ENCODE results near the gene GIMAP5. TPM values are rescaled to one million over a fixed set of nuclear protein-coding genes. Genes with fewer than 3 reads are reported as not detected.
"Not testable (repeated sequence)": the region's sequence is repeated elsewhere in the genome, so short reads cannot be mapped to it uniquely, and the experiment has no call there.

The GIMAP5 gene
- polyA plus RNA-seq, 1 of the 3 experiments (the other 2 are of a cell fraction), result not detected

GRCh38 chr7:150766334-150766709 is 29.1 kb downstream of the GIMAP5 start (continued):
- TF ChIP-seq ELF1 (IDR thresholded peaks at IDR 0.05), result no peak

DNA sequence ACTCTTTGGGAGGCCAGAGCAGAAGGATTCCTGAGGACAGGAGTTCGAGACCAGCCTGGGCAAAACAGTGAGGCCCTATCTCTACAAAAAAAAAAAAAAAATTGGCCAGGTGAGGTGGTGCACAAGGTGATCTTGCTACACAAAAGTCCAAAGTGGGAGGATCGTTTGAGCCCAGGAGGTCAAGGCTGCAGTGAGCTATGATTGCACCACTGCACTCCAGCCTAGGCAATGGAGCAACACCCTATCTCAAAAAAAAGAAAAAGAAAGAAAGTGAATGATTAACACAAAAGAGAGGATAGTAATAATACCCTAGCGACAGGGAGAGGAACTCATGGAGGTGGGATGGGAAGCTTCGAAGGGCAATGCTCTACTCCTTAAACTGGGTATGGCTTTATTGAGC is 32.5 kb downstream of the GIMAP5 start:
- no peak overlapping the region for H3K9ac ChIP-seq
- no peak for DNase-seq
- no peaks in the 10 kb centered on the region for H3F3A ChIP-seq (replicated peaks; ENCODE audit: insufficient read depth)
- WGBS (ENCODE audit: low lambda C conversion rate), result 43% methylated on average over 4 of the region's 4 CpGs
- H3K9me3 ChIP-seq, result no peaks in the 10 kb centered on the region
- no peaks in the 10 kb centered on the region for H3K4me1 ChIP-seq (ENCODE audit: control insufficient read depth in 1 of 2, insufficient read depth in 2 of 2, low read depth in 1 of 2, low read length in 1 of 2)
- H3K4me2 ChIP-seq, result no peak overlapping the region
- H2AFZ ChIP-seq (ENCODE audit: low read depth), result no peak overlapping the region
- no peaks in the 10 kb centered on the region for H3K36me3 ChIP-seq (replicated peaks in 1 of 2; ENCODE audit: control insufficient read depth in 1 of 2, insufficient read depth in 2 of 2, low read length in 1 of 2)
- ChIA-PET CTCF (interaction anchor here (1.1 to 4.8 kb wide), 4 partner anchors 9 to 249 kb away, joined by 4 to 25 read pairs (median 6); no protein-coding TSS in a partner anchor), POLR2A (no interaction called here)
- no peaks in the 10 kb centered on the region for H4K20me1 ChIP-seq (ENCODE audit: insufficient read depth)
- H3K9me2 ChIP-seq, result no peaks in the 10 kb centered on the region
- no peak overlapping the region for H3K4me3 ChIP-seq (ENCODE audit: low read depth in 2 of 2, low read length in 1 of 2)
- no peaks in the 10 kb centered on the region for H3K27me3 ChIP-seq (ENCODE audit: insufficient read depth)
- no peaks in the 10 kb centered on the region for H3K79me2 ChIP-seq (ENCODE audit: insufficient read depth)
- no peak overlapping the region for H3K27ac ChIP-seq (ENCODE audit: low read depth in 2 of 2, low read length in 1 of 2)
- TF ChIP-seq IRF3 (IDR thresholded peaks at IDR 0.05; ENCODE audit: low read depth, low read length) (no peak), RCOR1 (IDR thresholded peaks at IDR 0.05; ENCODE audit: low read length) (no peak), EZH2phosphoT487 (IDR thresholded peaks at IDR 0.05; ENCODE audit: borderline replicate concordance, low read depth) (no peak), POLR2AphosphoS5 (IDR thresholded peaks at IDR 0.05; ENCODE audit: low read depth, low read length) (no peak), MEF2A (IDR thresholded peaks at IDR 0.05; ENCODE audit: borderline replicate concordance, low read depth) (no peak), YY1 (IDR thresholded peaks at IDR 0.05; ENCODE audit: low read depth) (no peak), RAD21 (IDR thresholded peaks at IDR 0.05; ENCODE audit: low read length) (no peak), PBX3 (IDR thresholded peaks at IDR 0.05) (no peak), RXRA (IDR thresholded peaks at IDR 0.05; ENCODE audit: borderline replicate concordance, low read depth) (no peak), FOSL2 (IDR thresholded peaks at IDR 0.05; ENCODE audit: borderline replicate concordance, low read depth) (no peak), TCF12 (IDR thresholded peaks at IDR 0.05) (no peak), MXI1 (IDR thresholded peaks at IDR 0.05; ENCODE audit: low read depth, low read length) (no peak), JUND (IDR thresholded peaks at IDR 0.05) (no peak)
- TF ChIP-seq, protein P1, sequence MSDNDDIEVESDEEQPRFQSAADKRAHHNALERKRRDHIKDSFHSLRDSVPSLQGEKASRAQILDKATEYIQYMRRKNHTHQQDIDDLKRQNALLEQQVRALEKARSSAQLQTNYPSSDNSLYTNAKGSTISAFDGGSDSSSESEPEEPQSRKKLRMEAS (IDR thresholded peaks at IDR 0.05; ENCODE audit: low read depth), result no peak

- H3K4me3 ChIP-seq (ENCODE audit: low read depth in 2 of 2, low read length in 1 of 2); H3F3A ChIP-seq (replicated peaks; ENCODE audit: insufficient read depth); H3K9ac ChIP-seq; H4K20me1 ChIP-seq (ENCODE audit: insufficient read depth); DNase-seq; H2AFZ ChIP-seq (ENCODE audit: low read depth); H3K9me2 ChIP-seq; H3K4me1 ChIP-seq (ENCODE audit: control insufficient read depth in 1 of 2, insufficient read depth in 2 of 2, low read depth in 1 of 2, low read length in 1 of 2); H3K27ac ChIP-seq (ENCODE audit: low read depth in 2 of 2, low read length in 1 of 2); H3K79me2 ChIP-seq (ENCODE audit: insufficient read depth); POLR2A ChIA-PET; H3K27me3 ChIP-seq (ENCODE audit: insufficient read depth); H3K36me3 ChIP-seq (replicated peaks in 1 of 2; ENCODE audit: control insufficient read depth in 1 of 2, insufficient read depth in 2 of 2, low read length in 1 of 2); H3K9me3 ChIP-seq; H3K4me2 ChIP-seq: not testable (repeated sequence)
- CTCF ChIA-PET, result interaction anchor here (0.6 to 1.4 kb wide), 4 partner anchors 125 to 338 kb away, joined by 3 to 4 read pairs (median 3); no protein-coding TSS in a partner anchor
- WGBS (ENCODE audit: low lambda C conversion rate), result 15% methylated on average over 1 of the region's 1 CpG
These were observed 36.9 kb downstream of the GIMAP5 start for GRCh38 chr7:150774131-150774530.
